TTC549 (cell line): ENCODE results near the gene CEACAM16.
A peak's percentile ranks its signal among the peaks of the same experiment; 100 is the strongest.
"Not testable (repeated sequence)": the region's sequence is repeated elsewhere in the genome, so short reads cannot be mapped to it uniquely, and the experiment has no call there.

ENCODE experiments used
- FAIRE-seq: peaks from 2 replicates; lab custom pipeline; 2012; peaks lifted over from hg19 to GRCh38; lab: Jason Lieb, UNC

CEACAM16 gene

GRCh38 chr19:44677019-44677811 lies 21.7 kb upstream of the CEACAM16 start:
- no peak for FAIRE-seq

GRCh38 chr19:44680536-44680935 lies 18.4 kb upstream of the CEACAM16 start:
- FAIRE-seq, result no peak

- no peak for FAIRE-seq
Measured at GRCh38 chr19:44681992-44682790, 16.8 kb upstream of the CEACAM16 start.

- no peak for FAIRE-seq
Measured at GRCh38 chr19:44682807-44683206, 16.1 kb upstream of the CEACAM16 start.

GRCh38 chr19:44683434-44684210 lies 15.3 kb upstream of the CEACAM16 start:
- FAIRE-seq, result no peak

GRCh38 chr19:44684396-44684795 lies 14.6 kb upstream of the CEACAM16 start:
- not testable (repeated sequence) for FAIRE-seq

- FAIRE-seq, result peak; percentile 82
Measured at GRCh38 chr19:44684892-44685863, 13.8 kb upstream of the CEACAM16 start.

GRCh38 chr19:44685877-44686276 lies 13.1 kb upstream of the CEACAM16 start:
- no peak for FAIRE-seq

- FAIRE-seq, result no peak
Measured at GRCh38 chr19:44686896-44687295, 12.1 kb upstream of the CEACAM16 start.

GRCh38 chr19:44687888-44688287 lies 11.1 kb upstream of the CEACAM16 start:
- FAIRE-seq, result no peak

- no peak for FAIRE-seq
Measured at GRCh38 chr19:44689290-44690130, 9.4 kb upstream of the CEACAM16 start.

- no peak for FAIRE-seq
Measured at GRCh38 chr19:44690131-44690440, 8.9 kb upstream of the CEACAM16 start.

- no peak for FAIRE-seq
Measured at GRCh38 chr19:44692379-44692721, 6.6 kb upstream of the CEACAM16 start.

- no peak for FAIRE-seq
Measured at GRCh38 chr19:44694184-44694579, 4.8 kb upstream of the CEACAM16 start.

- no peak for FAIRE-seq
Measured at GRCh38 chr19:44696939-44697669, 1.8 kb upstream of the CEACAM16 start.

GRCh38 chr19:44697670-44698034 lies 1.3 kb upstream of the CEACAM16 start:
- no peak for FAIRE-seq

GRCh38 chr19:44700547-44700946 lies 1.6 kb downstream of the CEACAM16 start:
- FAIRE-seq, result no peak

GRCh38 chr19:44701228-44701627 lies 2.3 kb downstream of the CEACAM16 start:
- no peak for FAIRE-seq

GRCh38 chr19:44702551-44703176 lies 3.7 kb downstream of the CEACAM16 start:
- FAIRE-seq, result no peak
